Stimulated activated CD8-positive, alpha-beta memory T cell treated with anti-CD3 and anti-CD28 coated beads, Interleukin-12 subunit alpha, Interleukin-12 subunit beta, amount 100 ng/mL, for 4 hours (primary cell): ENCODE measurements around the gene ETNPPL.

Experiments
- DNase-seq: peaks from one replicate; pipeline ENCODE4 v3.0.0-alpha.2; 2020; ENCODE audit warnings: low read depth

ETNPPL gene

DNA sequence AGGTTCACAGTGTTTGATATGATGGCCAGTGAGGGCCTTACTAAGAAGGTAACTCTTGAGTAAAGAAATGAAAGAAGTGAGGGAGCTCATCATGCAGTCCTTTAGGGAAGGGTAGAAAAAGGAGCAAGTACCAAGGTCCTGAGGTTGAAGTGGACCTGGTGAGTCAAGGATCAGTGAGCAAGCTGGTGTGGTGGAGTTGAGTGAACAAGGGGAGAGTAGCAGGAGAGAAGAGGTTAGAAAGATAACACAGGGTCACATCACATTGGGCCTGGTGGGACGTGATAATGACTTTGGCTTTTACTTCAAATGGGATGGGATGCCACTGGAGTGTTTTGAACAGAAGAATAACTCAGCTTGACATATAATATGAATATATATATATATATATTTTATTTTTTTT is 67.8 kb downstream of the ETNPPL start:
- no peak for DNase-seq

DNA sequence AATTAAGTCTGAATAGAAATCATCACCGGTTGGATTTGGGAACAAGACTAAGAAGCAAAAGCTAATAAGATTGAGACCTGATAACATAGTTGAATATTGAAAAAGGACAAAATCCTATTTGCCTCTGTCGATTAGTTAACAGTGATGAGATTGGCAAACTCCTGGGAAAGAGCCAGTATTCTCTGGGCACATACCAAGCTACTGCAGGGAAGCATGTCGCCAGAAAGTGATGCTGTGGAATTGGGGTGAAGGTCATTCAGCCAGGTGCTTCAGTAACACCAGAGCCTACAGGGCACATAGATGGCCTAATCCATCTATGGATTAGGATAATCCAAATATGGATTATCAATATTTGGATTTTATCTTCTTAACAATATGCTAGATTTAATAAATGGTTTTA is 68.4 kb downstream of the ETNPPL start:
- no peak for DNase-seq

GRCh38 chr4:108693819-108694218 is 69.0 kb downstream of the ETNPPL start:
- no peak for DNase-seq

DNA sequence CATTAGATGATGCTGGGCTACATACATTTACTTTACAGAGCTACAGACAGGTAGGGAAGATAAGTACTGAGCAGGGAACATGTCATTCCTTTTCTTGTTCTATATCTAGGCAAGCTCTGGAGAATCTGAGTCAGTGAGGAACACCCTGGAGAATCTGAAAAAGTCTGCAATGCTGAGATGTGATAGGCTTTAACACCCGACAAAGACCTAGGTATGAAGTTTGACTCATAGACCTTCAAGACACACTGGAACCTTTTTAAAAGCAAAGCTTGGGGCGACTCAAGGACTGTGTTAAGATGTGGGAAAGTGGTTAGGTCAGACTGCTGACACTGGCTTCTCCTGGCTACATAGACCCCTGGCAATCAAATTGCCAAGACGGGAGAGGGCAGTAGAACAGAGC is 69.6 kb downstream of the ETNPPL start:
- DNase-seq, result no peak
